Activated CD8-positive, alpha-beta T cell treated with anti-CD3 and anti-CD28 coated beads for 36 hours (primary cell): ENCODE results near the gene PTPRN2. TPM values are rescaled to one million over a fixed set of nuclear protein-coding genes. Genes with fewer than 3 reads are reported as not detected.

Source experiments
- ATAC-seq: fragments of 200-7000 bp; cut with Tn5 transposase; one replicate; pipeline ENCODE4 v1.10.0; 2021; ENCODE audit warnings: mild to moderate bottlenecking, moderate library complexity
- CTCF ChIA-PET: fragments of 350-600 bp; sonication (Branson Sonifier 250); formaldehyde crosslinking; loops from one replicate; lab custom pipeline; 2021; ENCODE audit warnings: antibody characterized with exemption; lab: Charles Lee
- POLR2A ChIA-PET: fragments of 350-600 bp; sonication (Branson Sonifier 250); formaldehyde crosslinking; loops from one replicate; lab custom pipeline; 2021; ENCODE audit warnings: antibody characterized with exemption; lab: Charles Lee
- DNase-seq: peaks from one replicate; pipeline ENCODE4 v3.0.0-alpha.2; 2020
- H3K27ac Mint-ChIP-seq: one replicate; pipeline ENCODE4 v1.8.0; 2021; ENCODE audit warnings: mild to moderate bottlenecking, mixed read lengths
- H3K27me3 Mint-ChIP-seq: one replicate; pipeline ENCODE4 v1.8.0; 2021; ENCODE audit warnings: mixed read lengths
- H3K36me3 Mint-ChIP-seq: one replicate; pipeline ENCODE4 v1.8.0; 2021; ENCODE audit warnings: low read depth, mixed read lengths
- H3K4me1 Mint-ChIP-seq: one replicate; pipeline ENCODE4 v1.8.0; 2021; ENCODE audit warnings: low read depth, mixed read lengths
- H3K4me3 Mint-ChIP-seq: one replicate; pipeline ENCODE4 v1.8.0; 2021; ENCODE audit warnings: mild to moderate bottlenecking, moderate library complexity, mixed read lengths
- H3K9me3 Mint-ChIP-seq: one replicate; pipeline ENCODE4 v1.8.0; 2021; ENCODE audit warnings: mixed read lengths
- intact Hi-C: fragments of 100-400 bp; cut with micrococcal nuclease; formaldehyde crosslinking; loops from one replicate; pipeline ENCODE4 v1.10.0; 2022
- total RNA-seq, 2 experiments: library from RNA; stranded (reverse); gene quantifications; one replicate each; pipeline ENCODE4 v1.2.3, GENCODE V29; 2021
- TF ChIP-seq, protein P1 (sequence below): fragments of 200-600 bp; IDR thresholded peaks from one replicate; pipeline ENCODE4 v1.8.0; 2022; ENCODE audit warnings: antibody characterized with exemption, mild to moderate bottlenecking

Gene PTPRN2
- total RNA-seq, 2 experiments from 2014 or later = 0.49 to 0.65 TPM

DNA sequence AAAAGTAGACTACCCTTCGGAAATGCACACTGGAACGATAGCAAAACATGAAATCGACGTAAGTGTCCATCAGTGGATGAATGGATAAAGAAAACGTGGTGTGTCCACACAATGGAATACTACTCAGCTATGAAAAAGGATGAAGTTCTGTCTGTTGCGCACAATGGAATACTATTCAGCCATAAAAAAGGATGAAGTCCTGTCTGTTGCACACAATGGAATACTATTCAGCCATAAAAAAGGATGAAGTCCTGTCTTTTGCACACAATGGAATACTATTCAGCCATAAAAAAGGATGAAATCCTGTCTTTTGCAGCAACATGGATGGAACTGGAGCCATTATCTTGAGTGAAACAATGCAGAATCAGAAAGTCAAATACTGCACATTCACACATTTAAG is 591.8 kb downstream of the PTPRN2 start:
- no peaks in the 10 kb centered on the region for H3K36me3 Mint-ChIP-seq
- intact Hi-C loops = no loop called here
- DNase-seq = no peak
- no peak overlapping the region for H3K27ac Mint-ChIP-seq
- TF ChIP-seq, protein P1, sequence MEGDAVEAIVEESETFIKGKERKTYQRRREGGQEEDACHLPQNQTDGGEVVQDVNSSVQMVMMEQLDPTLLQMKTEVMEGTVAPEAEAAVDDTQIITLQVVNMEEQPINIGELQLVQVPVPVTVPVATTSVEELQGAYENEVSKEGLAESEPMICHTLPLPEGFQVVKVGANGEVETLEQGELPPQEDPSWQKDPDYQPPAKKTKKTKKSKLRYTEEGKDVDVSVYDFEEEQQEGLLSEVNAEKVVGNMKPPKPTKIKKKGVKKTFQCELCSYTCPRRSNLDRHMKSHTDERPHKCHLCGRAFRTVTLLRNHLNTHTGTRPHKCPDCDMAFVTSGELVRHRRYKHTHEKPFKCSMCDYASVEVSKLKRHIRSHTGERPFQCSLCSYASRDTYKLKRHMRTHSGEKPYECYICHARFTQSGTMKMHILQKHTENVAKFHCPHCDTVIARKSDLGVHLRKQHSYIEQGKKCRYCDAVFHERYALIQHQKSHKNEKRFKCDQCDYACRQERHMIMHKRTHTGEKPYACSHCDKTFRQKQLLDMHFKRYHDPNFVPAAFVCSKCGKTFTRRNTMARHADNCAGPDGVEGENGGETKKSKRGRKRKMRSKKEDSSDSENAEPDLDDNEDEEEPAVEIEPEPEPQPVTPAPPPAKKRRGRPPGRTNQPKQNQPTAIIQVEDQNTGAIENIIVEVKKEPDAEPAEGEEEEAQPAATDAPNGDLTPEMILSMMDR = no peak
- H3K9me3 Mint-ChIP-seq = no peaks in the 10 kb centered on the region
- POLR2A ChIA-PET = interaction anchor here (0.6 kb wide), 1 partner anchor 350 kb away, joined by 3 read pairs; no protein-coding TSS in a partner anchor
- ATAC-seq = no peak
- CTCF ChIA-PET = no interaction called here
- H3K27me3 Mint-ChIP-seq = no peaks in the 10 kb centered on the region
- H3K4me3 Mint-ChIP-seq = no peak overlapping the region
- no peaks in the 10 kb centered on the region for H3K4me1 Mint-ChIP-seq

DNA sequence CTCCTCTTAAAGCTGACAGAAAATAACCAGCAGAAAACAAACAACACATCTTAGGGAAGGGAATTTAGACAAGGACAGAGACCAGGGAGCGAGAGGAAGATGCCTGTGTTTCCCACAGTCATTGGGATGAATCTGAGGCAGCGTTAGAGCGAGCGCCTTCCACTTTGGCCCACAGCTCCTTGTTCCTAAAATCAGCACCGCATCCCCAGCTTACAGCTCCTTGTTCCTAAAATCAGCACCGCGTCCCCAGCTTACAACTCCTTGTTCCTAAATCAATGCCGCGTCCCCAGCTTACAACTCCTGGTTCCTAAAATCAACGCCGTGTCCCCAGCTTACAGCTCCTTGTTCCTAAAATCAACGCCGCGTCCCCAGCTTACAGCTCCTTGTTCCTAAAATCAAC is 593.3 kb downstream of the PTPRN2 start:
- Mint-ChIP-seq H3K27me3 (no peaks in the 10 kb centered on the region), H3K9me3 (no peaks in the 10 kb centered on the region), H3K27ac (no peak overlapping the region), H3K36me3 (no peaks in the 10 kb centered on the region), H3K4me1 (no peaks in the 10 kb centered on the region), H3K4me3 (no peak overlapping the region)
- TF ChIP-seq, protein P1 = no peak
- no peak for DNase-seq
- ATAC-seq = no peak
- intact Hi-C loops = no loop called here
- CTCF ChIA-PET = no interaction called here
- POLR2A ChIA-PET = no interaction called here

DNA sequence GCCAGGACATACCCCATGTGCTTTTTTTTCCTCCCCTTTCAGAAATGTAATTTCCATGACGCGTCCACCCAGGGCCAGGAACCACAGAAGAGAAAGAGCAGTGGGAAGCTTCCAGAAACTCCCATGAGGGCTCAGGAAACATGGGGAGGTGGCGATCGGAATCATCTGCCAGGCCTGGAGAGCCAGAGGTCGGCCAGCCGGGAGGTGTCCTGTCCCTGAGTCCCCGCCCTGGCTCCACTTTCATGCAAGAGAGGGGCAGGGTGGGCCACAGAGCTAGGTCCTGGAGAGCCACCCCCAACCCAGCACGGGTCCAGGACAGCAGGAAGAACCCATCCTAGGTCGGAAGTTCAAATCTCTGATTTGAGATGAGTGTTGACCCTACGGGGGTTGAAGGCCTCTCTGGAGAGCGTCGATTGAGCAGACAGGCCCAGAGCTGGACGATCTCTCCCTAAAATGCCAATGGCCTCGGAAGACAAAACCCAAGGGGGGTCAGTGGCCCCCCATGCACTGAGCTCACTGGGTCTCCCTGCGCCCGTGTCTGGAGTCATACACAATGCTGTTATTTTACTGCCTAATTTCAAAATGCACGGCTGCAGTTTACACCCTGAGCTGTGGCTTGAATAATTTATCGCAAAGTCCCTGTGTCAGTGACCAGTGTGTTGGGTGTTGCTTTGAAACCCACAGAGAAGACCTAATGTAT is 594.1 kb downstream of the PTPRN2 start:
- intact Hi-C loops = no loop called here
- no peaks in the 10 kb centered on the region for H3K9me3 Mint-ChIP-seq
- no peak overlapping the region for H3K4me3 Mint-ChIP-seq
- no peaks in the 10 kb centered on the region for H3K4me1 Mint-ChIP-seq
- H3K27me3 Mint-ChIP-seq = no peaks in the 10 kb centered on the region
- ATAC-seq = no peak
- no peaks in the 10 kb centered on the region for H3K36me3 Mint-ChIP-seq
- POLR2A ChIA-PET = no interaction called here
- TF ChIP-seq, protein P1 = no peak
- H3K27ac Mint-ChIP-seq = no peak overlapping the region
- DNase-seq = no peak
- CTCF ChIA-PET = no interaction called here

DNA sequence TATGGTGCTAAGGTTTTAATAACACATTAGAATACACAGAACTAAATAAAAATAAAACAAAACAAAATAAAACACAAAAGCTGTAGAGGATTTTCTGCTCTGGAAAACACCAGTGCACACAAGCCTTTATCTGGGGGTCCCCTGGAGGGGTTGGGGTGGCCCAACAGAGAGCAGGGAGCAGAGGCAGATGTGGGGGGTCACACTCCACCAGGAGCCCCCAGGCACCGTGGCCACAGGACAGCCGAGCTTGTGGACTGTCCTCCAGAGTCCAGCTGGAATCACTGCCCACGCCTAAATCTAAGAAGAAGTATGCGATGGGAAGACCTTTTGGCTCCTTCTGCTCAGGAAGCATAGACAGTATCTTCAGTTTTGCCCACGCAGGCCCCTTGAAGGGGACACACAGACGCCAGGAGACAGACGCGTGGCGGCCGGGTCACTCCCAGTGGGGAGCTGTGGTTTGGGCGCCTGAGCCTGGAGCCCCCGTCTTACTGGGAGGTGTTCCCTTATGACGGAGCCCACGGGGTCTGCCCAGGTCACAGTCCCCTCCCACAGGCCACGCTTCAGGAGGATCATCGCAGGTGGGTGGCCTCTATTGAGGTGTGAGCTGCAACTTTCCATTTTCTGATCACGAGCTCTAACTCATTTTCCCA is 595.0 kb downstream of the PTPRN2 start:
- ChIA-PET CTCF (no interaction called here), POLR2A (no interaction called here)
- Mint-ChIP-seq H3K36me3 (no peaks in the 10 kb centered on the region), H3K27ac (no peak overlapping the region), H3K4me3 (no peak overlapping the region), H3K4me1 (no peaks in the 10 kb centered on the region), H3K9me3 (no peaks in the 10 kb centered on the region), H3K27me3 (no peaks in the 10 kb centered on the region)
- DNase-seq (no peak), ATAC-seq (no peak)
- intact Hi-C loops = no loop called here
- TF ChIP-seq, protein P1 = no peak

DNA sequence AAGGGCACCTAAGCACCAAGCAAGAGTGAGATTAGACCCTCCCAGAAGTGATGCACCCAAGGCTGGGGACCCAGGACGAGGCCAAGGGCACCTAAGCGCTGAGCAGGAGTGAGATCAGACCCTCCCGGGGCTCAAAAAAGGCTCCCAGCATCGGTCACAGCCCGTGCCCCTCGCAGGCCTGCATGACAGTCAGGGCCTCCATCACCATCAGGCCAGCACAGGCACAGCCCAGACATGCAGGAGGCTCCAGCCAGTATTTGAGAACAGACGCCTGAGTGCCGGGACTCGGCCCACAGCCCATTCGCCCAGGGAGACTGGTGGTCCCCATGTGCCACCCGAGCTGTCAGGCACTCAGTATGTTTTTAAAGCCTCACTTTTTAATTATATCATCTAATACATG is 595.9 kb downstream of the PTPRN2 start:
- TF ChIP-seq, protein P1 = no peak
- no peak for ATAC-seq
- intact Hi-C loops = no loop called here
- no peak overlapping the region for H3K27ac Mint-ChIP-seq
- ChIA-PET POLR2A (no interaction called here), CTCF (no interaction called here)
- H3K4me3 Mint-ChIP-seq = no peak overlapping the region
- H3K4me1 Mint-ChIP-seq = no peaks in the 10 kb centered on the region
- no peaks in the 10 kb centered on the region for H3K9me3 Mint-ChIP-seq
- H3K36me3 Mint-ChIP-seq = no peaks in the 10 kb centered on the region
- no peaks in the 10 kb centered on the region for H3K27me3 Mint-ChIP-seq
- DNase-seq = no peak
